ENCODE results near the gene PTPRD. TPM values are rescaled to one million over a fixed set of nuclear protein-coding genes. Genes with fewer than 3 reads are reported as not detected.

The PTPRD gene
- total RNA-seq, 1 experiment from 2014 or later, result 0.02 TPM

DNA sequence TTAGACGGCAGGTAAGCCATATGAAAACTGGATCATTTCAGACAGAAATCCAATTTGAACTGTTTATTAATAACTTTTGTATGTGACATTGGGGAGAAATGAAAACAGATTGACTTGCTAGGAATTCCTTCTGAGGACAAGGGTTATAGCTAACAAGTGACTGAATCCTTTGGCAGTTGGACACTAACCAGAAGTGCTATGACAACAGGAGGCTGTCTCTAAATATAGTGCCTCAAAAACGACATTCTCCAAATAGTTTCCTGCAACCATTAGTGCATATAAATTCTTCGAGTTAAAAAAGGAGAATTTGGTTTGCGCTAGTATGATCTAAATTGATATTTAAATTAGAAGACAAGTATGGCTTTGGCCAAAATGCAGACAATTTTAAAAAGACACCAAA is 338.6 kb downstream of the PTPRD start:
- ChIA-PET POLR2A (no interaction called here), RAD21 (ENCODE audit: low non-redundant PET in 1 of 2, low total read pairs in 2 of 2, uncharacterized antibody in 2 of 2, unreplicated experiment in 2 of 2) (no interaction called here), CTCF (no interaction called here)
- intact Hi-C loops (cut with micrococcal nuclease), result no loop called here
- H3K27ac ChIP-seq (ENCODE audit: low read depth, low read length), result no peak overlapping the region
- H3K9me2 ChIP-seq (ENCODE audit: insufficient read depth), result no peaks in the 10 kb centered on the region
- no peak overlapping the region for H3K9ac ChIP-seq (ENCODE audit: low read length)
- ATAC-seq, result no peak
- no peaks in the 10 kb centered on the region; the same call in 1 of the 2 replicates for H4K20me1 ChIP-seq (ENCODE audit: insufficient read depth)
- TF ChIP-seq JUND (IDR thresholded peaks at IDR 0.05), result no peak
- TF ChIP-seq TCF7L2 (IDR thresholded peaks at IDR 0.05; ENCODE audit: borderline replicate concordance, extremely low read depth, insufficient read depth, insufficient read length), result no peak
- no peak for TF ChIP-seq SIN3A (IDR thresholded peaks at IDR 0.05; ENCODE audit: low read depth)
- TF ChIP-seq YY1 (IDR thresholded peaks at IDR 0.05; ENCODE audit: extremely low read depth, insufficient replicate concordance, low read depth, low read length), result no peak
- no peak for TF ChIP-seq POLR2AphosphoS5 (IDR thresholded peaks at IDR 0.05; ENCODE audit: low read depth, low read length)
- TF ChIP-seq, protein P1, sequence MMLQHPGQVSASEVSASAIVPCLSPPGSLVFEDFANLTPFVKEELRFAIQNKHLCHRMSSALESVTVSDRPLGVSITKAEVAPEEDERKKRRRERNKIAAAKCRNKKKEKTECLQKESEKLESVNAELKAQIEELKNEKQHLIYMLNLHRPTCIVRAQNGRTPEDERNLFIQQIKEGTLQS (IDR thresholded peaks at IDR 0.05), result no peak
- no peak for TF ChIP-seq EZH2phosphoT487 (IDR thresholded peaks at IDR 0.05; ENCODE audit: borderline replicate concordance)
- TF ChIP-seq, protein P2, sequence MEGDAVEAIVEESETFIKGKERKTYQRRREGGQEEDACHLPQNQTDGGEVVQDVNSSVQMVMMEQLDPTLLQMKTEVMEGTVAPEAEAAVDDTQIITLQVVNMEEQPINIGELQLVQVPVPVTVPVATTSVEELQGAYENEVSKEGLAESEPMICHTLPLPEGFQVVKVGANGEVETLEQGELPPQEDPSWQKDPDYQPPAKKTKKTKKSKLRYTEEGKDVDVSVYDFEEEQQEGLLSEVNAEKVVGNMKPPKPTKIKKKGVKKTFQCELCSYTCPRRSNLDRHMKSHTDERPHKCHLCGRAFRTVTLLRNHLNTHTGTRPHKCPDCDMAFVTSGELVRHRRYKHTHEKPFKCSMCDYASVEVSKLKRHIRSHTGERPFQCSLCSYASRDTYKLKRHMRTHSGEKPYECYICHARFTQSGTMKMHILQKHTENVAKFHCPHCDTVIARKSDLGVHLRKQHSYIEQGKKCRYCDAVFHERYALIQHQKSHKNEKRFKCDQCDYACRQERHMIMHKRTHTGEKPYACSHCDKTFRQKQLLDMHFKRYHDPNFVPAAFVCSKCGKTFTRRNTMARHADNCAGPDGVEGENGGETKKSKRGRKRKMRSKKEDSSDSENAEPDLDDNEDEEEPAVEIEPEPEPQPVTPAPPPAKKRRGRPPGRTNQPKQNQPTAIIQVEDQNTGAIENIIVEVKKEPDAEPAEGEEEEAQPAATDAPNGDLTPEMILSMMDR (IDR thresholded peaks at IDR 0.05 in 2 of 3, conservative IDR thresholded peaks at IDR 0.05 in 1 of 3; ENCODE audit: borderline replicate concordance in 1 of 3, insufficient read depth in 1 of 3, low read depth in 2 of 3, low read length in 2 of 3), result no peak
- TF ChIP-seq CEBPB (IDR thresholded peaks at IDR 0.05; ENCODE audit: low read depth), result no peak
- no peak for TF ChIP-seq CBX3 (IDR thresholded peaks at IDR 0.05; ENCODE audit: low read depth)
- TF ChIP-seq EZH2 (IDR thresholded peaks at IDR 0.05), result no peak
- no peak for TF ChIP-seq ELF1 (IDR thresholded peaks at IDR 0.05; ENCODE audit: borderline replicate concordance, low read depth)
- no peak for TF ChIP-seq EGR1 (IDR thresholded peaks at IDR 0.05; ENCODE audit: low read depth)
- no peak for TF ChIP-seq ZFX (IDR thresholded peaks at IDR 0.05)
- no peak for TF ChIP-seq SRF (IDR thresholded peaks at IDR 0.05; ENCODE audit: low read depth)
- no peak for TF ChIP-seq MAX (IDR thresholded peaks at IDR 0.05)
- TF ChIP-seq FOSL1 (IDR thresholded peaks at IDR 0.05; ENCODE audit: low read depth), result no peak
- no peak for TF ChIP-seq ZNF274 (IDR thresholded peaks at IDR 0.05; ENCODE audit: low read depth, low read length)
- no peak for TF ChIP-seq RAD21 (IDR thresholded peaks at IDR 0.05; ENCODE audit: low read depth)
- no peak for TF ChIP-seq POLR2A (IDR thresholded peaks at IDR 0.05; ENCODE audit: borderline replicate concordance, extremely low read depth, insufficient read depth, insufficient read length)
- H3K36me3 ChIP-seq (ENCODE audit: control insufficient read depth in 1 of 2, insufficient read depth in 2 of 2, low read length in 2 of 2), result no peaks in the 10 kb centered on the region
- no peak overlapping the region for H2AFZ ChIP-seq (ENCODE audit: low read depth, low read length, poor library complexity, severe bottlenecking)
- no peak overlapping the region for H3K4me3 ChIP-seq (replicated peaks in 1 of 2; ENCODE audit: low read depth in 1 of 2, low read length in 2 of 2)
- H3K27me3 ChIP-seq (ENCODE audit: insufficient read depth, low read length), result no peaks in the 10 kb centered on the region
- H3K9me3 ChIP-seq (ENCODE audit: control insufficient read depth in 1 of 2, insufficient read depth in 1 of 2, low read depth in 1 of 2, low read length in 2 of 2), result peaks cover 13 to 15% of the 10 kb centered on the region in 2 experiments; a peak in 2 of 4 replicates
- H3K79me2 ChIP-seq (ENCODE audit: insufficient read depth, low read length), result no peaks in the 10 kb centered on the region
- H3K4me1 ChIP-seq (ENCODE audit: control insufficient read depth in 1 of 2, insufficient read depth in 2 of 2, low read length in 2 of 2), result no peaks in the 10 kb centered on the region
- no peak for DNase-seq (ENCODE audit: low read depth, low spot score)
- no peak overlapping the region for H3K4me2 ChIP-seq (ENCODE audit: low read length)
- BruUV-seq (replicated peaks), result no TSS peak
